Right cardiac atrium (tissue), 5 donors: Measurements from ENCODE around the gene IFITM5. TPM values are rescaled to one million over a fixed set of nuclear protein-coding genes. Genes with fewer than 3 reads are reported as not detected.
"Not testable (repeated sequence)": the region's sequence is repeated elsewhere in the genome, so short reads cannot be mapped to it uniquely, and the experiment has no call there.

Experiments
- ATAC-seq, 2 donors: fragments of 200-7000 bp; cut with Tn5 transposase; one replicate each; pipeline versions ENCODE4 v1.8.0 to v1.9.1; 2020; ENCODE audit warnings: moderate library complexity in 2 of 2, mild to moderate bottlenecking in 1 of 2
- DNase-seq, 3 donors: peaks; one replicate each; pipeline ENCODE4 v3.0.0-alpha.2; 2020
- H3K27ac ChIP-seq: one replicate; pipeline ENCODE4 v1.5.1; 2013; ENCODE audit warnings: mild to moderate bottlenecking, low read length, control low read depth, moderate library complexity
- H3K27me3 ChIP-seq: one replicate; pipeline ENCODE4 v1.6.1; 2013; ENCODE audit not compliant: control insufficient read depth, insufficient read depth
- H3K4me1 ChIP-seq: one replicate; pipeline ENCODE4 v1.6.1; 2013; ENCODE audit warnings: low read length; ENCODE audit not compliant: control insufficient read depth, insufficient read depth
- H3K4me3 ChIP-seq: one replicate; pipeline ENCODE4 v1.5.1; 2013; ENCODE audit warnings: low read length, control low read depth
- H3K9me3 ChIP-seq: one replicate; pipeline ENCODE4 v1.6.1; 2013; ENCODE audit warnings: low read length; ENCODE audit not compliant: control insufficient read depth
- WGBS: extraction: QIAGEN DNeasy Blood & Tissue Kit; methylation state at CpG from one replicate; pipeline ENCODE4 v1.1.7; 2013; 5-methylcytosine and 5-hydroxymethylcytosine counted together
- intact Hi-C, 4 donors: fragments of 100-400 bp; cut with DNase I; formaldehyde crosslinking; loops; one replicate each; pipeline versions ENCODE4 v1.11.0 to v1.14.0; 2022 to 2023
- polyA plus RNA-seq: library from polyadenylated mRNA; stranded (reverse); fragments of 200-250 nt; gene quantifications from one replicate; pipeline ENCODE4 v1.2.3, GENCODE V29; 2013
- total RNA-seq, 4 donors: library from RNA; stranded (reverse); fragmentation: NEBNext Ultra II Directional; extraction: Animal tissue kit (Norgen Biotek cat#: 25700); gene quantifications; one replicate each; pipeline ENCODE4 v1.2.1, GENCODE V29; 2021
- donor health status: healthy with polysubstance abuse.
- donor health status: DM: no; HTN: yes; CAD: no.
- donor health status: DM: no; HTN: no; CAD: no.
- donor health status: DM: no; HTN: yes; CAD: no; lungs with severe emphysema.
- donor health status: DM: yes; HTN: yes; CAD: no.

Gene IFITM5
- total and polyA plus RNA-seq, 5 donors: not detected

DNA sequence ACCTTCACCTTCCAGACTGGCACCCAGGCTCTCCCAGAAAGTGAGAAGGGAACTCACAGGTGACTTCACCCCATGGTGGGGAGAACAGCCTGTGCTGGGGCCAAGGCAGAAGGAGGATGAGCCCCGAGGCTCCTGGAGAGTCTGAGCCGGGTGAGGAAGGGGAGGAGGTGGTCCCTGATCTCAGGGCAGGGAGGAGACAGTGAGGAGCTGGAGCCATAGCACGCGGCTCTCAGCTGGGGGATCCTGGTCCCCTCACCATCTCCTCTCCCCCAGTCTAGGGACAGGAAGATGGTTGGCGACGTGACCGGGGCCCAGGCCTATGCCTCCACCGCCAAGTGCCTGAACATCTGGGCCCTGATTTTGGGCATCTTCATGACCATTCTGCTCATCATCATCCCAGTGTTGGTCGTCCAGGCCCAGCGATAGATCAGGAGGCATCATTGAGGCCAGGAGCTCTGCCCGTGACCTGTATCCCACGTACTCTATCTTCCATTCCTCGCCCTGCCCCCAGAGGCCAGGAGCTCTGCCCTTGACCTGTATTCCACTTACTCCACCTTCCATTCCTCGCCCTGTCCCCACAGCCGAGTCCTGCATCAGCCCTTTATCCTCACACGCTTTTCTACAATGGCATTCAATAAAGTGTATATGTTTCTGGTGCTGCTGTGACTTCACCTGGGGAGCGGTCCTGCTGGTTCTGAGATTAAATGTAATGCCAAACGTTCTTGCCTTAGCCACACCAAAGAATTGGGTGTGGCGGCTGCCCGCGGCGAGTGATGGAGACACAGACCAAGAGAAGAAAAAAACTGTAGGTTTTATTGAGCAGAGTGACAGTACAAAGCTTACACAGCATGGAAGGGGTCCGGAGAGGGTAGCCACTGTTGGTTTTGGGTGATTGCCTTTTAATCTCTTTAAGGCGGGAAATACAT, 9.7 kb upstream of the IFITM5 start:
- WGBS: 40% methylated on average over 24 of the region's 24 CpGs
- not testable (repeated sequence) for H3K4me1 ChIP-seq, H3K9me3 ChIP-seq, H3K27me3 ChIP-seq
- Histone ChIP-seq H3K4me3 (peak overlapping the region; percentile 41), H3K27ac (peak overlapping the region; percentile 28)
- peak; percentile 13 to 66 (median 49) for DNase-seq
- ATAC-seq: peak; percentile 0 to 1
- intact Hi-C loops: loop anchor here in 3 of 4 donors (5.0 to 10.0 kb wide), 2 partner anchors 46 to 48 kb away; no protein-coding TSS in a partner anchor

DNA sequence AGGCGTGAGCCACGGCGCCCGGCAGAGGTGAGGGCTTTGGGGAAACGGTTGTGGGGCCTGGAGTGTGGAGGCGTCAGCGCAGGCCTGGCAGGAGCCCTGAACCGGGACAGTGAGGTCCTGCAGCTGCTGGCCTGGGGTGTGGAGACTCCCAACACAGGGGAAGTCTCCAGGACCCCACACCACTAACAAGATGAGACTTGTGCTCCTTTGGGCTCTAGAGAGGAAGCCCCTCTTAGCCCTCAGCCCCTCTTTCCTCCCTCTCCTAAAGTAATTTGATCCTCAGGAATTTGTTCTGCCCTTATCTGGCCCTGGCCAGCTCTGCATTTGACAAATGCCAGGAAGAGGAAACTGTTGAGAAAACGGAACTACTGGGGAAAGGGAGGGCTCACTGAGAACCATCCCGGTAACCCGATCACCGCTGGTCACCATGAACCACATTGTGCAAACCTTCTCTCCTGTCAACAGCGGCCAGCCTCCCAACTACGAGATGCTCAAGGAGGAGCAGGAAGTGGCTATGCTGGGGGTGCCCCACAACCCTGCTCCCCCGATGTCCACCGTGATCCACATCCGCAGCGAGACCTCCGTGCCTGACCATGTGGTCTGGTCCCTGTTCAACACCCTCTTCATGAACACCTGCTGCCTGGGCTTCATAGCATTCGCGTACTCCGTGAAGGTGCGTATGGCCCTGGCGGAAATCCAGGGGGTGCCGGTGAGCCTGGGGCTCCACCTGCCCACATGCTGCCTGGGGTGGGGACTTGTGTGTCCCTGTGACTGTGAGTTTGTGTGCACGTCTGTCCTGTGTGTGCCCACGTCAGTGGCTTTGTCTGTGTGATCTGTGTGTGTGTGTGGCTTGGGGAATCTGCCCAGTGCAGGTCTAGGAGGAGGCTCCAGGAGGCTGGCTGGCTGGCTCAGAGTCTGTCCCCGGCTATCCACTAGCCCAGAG, 8.7 kb upstream of the IFITM5 start, which contains the start of gene IFITM2:
Gene IFITM2 (plus strand): TSS at position 51 of the 943 bp plus-strand sequence. CDS start 377 bp downstream, at position 428.
- H3K27ac ChIP-seq: peak within 1 kb of the TSS; percentile 87
- intact Hi-C loops: loop anchor here in 3 of 4 donors (5.0 to 10.0 kb wide), 2 partner anchors 47 to 49 kb away; no protein-coding TSS in a partner anchor
- not testable (repeated sequence) for H3K4me1 ChIP-seq, H3K9me3 ChIP-seq, H3K27me3 ChIP-seq
- H3K4me3 ChIP-seq: peak within 1 kb of the TSS; percentile 41
- peak; percentile 81 to 89 (median 88) for DNase-seq
- WGBS: 3% methylated on average over 28 of the region's 28 CpGs
- ATAC-seq: peak; percentile 66 to 69

DNA sequence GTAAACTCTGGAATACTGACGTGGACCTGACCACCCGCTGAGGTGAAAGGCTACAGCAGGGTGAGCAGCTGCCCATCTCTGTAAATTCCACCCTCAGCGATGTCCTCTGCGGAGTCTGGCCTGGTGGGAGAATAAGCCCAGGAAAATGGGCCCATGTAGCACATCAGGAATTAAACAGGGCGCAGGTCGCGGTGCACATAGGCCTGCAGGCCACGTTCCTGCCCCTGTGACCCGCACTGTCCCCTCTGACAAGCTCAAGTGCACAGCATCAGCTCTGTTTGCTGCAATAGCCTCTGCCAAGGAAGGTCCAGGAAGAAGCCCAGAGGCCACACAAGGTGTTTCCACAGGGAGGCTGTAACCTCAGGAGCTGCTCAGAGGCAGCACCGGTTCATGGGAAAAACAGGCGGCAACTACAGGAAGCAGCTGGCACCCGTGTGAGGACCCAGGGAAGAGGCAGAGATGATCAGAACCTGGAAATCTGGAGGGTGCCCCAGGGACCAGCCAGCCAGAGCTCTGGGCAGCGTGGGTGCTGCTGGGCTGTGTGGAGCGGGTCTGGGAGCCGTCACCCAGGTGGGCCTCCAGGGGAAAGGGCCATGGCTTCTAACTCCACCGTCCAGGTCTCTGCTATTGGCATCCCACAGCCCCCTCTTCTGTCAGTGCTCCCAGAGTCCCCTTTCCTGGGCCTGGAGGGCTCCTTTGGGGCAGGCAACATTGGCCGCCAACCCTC, 7.5 kb upstream of the IFITM5 start:
- Histone ChIP-seq H3K27me3 (no peaks in the 10 kb centered on the region), H3K27ac (peak overlapping the region; percentile 62), H3K4me3 (no peak overlapping the region), H3K4me1 (peaks cover 2% of the 10 kb centered on the region), H3K9me3 (no peaks in the 10 kb centered on the region)
- intact Hi-C loops: loop anchor here in 3 of 4 donors (5.0 to 10.0 kb wide), 2 partner anchors 48 to 50 kb away; no protein-coding TSS in a partner anchor
- 92% methylated on average over 17 of the region's 17 CpGs for WGBS
- ATAC-seq (no peak), DNase-seq (peak; percentile 15 to 56 (median 47))

DNA sequence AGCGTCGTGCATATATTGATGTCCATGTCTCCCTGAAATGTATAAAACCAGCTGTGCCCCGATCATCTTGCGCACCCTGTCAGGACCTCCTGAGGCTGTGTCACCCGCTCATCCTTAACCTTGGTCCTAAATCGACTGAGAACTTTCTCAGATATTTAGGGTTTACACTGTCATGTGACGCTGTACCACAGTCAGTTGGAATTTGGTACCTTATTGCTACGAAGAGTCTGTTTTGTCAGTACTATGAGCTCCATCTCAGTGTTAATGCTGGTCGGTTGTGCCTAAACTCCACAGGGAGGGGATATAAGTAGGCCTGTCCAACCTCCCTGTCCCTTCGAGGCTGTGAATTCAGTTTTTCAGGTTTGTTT, 6.5 kb upstream of the IFITM5 start:
- Histone ChIP-seq H3K9me3 (no peaks in the 10 kb centered on the region), H3K4me1 (peaks cover 2% of the 10 kb centered on the region), H3K4me3 (no peak overlapping the region), H3K27ac (peak overlapping the region; percentile 36), H3K27me3 (no peaks in the 10 kb centered on the region)
- WGBS: 86% methylated on average over 10 of the region's 10 CpGs
- DNase-seq: peak in 2 of 3 donors; percentile 5 to 24
- no peak for ATAC-seq
- intact Hi-C loops: loop anchor here in 3 of 4 donors (5.0 to 10.0 kb wide), 2 partner anchors 49 to 51 kb away; no protein-coding TSS in a partner anchor

DNA sequence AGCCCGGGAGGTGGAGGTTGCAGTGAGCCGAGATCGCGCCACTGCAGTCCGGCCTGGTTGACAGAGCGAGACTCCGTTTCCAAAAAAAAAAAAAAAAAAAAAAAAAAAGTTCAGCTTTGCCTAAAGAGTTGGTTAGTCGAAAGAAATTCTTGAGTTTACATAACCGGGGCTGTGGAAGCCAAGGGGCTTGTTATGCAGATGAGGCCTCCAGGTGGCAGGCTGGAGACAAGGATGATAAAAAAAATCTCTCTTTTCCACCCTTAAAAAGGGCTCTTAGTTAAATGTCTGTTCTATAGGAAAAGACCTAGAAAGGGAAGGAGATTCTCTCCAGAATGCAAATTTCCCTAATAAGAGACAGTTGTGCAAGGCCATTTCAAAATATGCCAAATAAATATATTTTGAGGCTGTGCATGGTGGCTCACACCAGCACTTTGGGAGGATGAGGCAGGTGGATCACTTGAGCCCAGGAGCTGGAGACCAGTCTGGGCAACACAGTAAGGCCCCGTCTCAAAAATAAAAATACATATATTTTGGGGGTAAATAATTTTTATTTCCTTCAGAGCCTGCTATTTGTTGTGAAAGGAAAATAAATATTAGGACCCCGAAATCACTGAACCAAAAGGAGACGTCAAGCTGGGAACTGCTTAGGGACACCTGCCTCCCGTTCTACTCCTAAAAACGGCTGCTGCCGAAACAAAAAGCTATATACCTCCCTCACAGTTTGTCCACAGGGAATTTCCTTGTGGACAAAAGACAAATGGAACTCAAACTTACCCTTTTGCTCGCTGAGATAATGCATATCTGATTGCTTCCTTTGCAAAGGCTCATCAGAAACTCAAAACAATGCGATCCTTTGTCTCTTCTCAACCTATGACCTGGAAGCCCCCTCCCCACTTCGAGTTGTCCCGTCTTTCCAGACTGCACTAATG, 5.9 kb upstream of the IFITM5 start:
- no peaks in the 10 kb centered on the region for H3K27me3 ChIP-seq
- no peak for ATAC-seq
- intact Hi-C loops: loop anchor here in 3 of 4 donors (5.0 to 10.0 kb wide), 2 partner anchors 50 to 52 kb away; no protein-coding TSS in a partner anchor
- H3K27ac ChIP-seq: no peak overlapping the region
- H3K9me3 ChIP-seq: no peaks in the 10 kb centered on the region
- no peak overlapping the region for H3K4me3 ChIP-seq
- 34% methylated on average over 19 of the region's 19 CpGs for WGBS
- H3K4me1 ChIP-seq: peaks cover 2% of the 10 kb centered on the region
- DNase-seq: peak; percentile 72 to 90 (median 83)

DNA sequence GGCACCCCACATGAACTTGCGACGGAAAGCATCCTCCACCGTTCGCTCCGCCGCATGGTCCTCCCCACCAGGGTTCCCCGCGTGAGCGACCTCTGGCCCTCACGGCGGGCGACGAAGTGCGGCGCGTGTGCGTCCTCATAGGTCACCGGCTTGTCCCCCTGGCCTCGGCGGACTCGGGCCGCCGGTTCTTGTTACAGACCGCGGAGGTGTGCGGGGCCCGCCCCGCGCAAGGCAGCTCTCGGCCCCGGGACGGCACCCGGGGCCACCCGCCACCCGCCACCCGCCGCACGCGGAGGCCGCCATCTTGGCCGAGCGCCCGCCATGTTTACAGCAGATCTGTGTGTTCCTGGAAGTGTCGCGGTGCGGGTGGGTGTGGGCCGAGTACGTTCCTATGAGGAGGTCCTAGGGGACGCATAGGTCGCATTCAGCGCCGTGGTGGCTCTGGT, 4.8 kb upstream of the IFITM5 start:
- no peak overlapping the region for H3K27ac ChIP-seq
- no peaks in the 10 kb centered on the region for H3K27me3 ChIP-seq
- H3K9me3 ChIP-seq: no peaks in the 10 kb centered on the region
- 75% methylated on average over 52 of the region's 52 CpGs for WGBS
- peak; percentile 30 to 74 (median 62) for DNase-seq
- H3K4me3 ChIP-seq: no peak overlapping the region
- ATAC-seq: no peak
- peaks cover 2% of the 10 kb centered on the region for H3K4me1 ChIP-seq
- intact Hi-C loops: loop anchor here in 1 of 4 donors (10.0 kb wide), 1 partner anchor 51 kb away; no protein-coding TSS in a partner anchor

DNA sequence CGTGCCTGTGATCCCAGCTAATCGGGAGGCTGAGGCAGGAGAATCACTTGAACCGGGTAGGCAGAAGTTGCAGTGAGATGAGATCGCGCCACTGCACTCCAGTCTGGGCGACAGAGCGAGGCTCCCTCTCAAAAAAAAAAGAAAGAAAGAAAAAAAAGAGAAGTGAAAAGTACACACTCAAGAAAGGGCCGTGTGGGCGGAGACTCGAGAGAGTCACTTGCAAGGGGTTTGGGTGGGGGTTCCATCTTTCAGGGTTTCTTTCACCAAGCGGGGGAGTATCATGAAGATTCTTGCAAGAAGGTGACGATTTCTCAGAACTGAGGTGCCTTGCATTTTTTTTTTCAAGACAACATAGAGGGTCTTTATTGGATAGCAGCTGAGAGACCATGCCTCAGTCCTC, 4.0 kb upstream of the IFITM5 start:
- Histone ChIP-seq H3K27ac (no peak overlapping the region), H3K4me1 (peaks cover 2% of the 10 kb centered on the region), H3K9me3 (no peaks in the 10 kb centered on the region), H3K4me3 (no peak overlapping the region), H3K27me3 (no peaks in the 10 kb centered on the region)
- DNase-seq (peak in 2 of 3 donors; percentile 36 to 44), ATAC-seq (no peak)
- 84% methylated on average over 12 of the region's 12 CpGs for WGBS
- intact Hi-C loops: loop anchor here in 1 of 4 donors (10.0 kb wide), 1 partner anchor 51 kb away; no protein-coding TSS in a partner anchor

DNA sequence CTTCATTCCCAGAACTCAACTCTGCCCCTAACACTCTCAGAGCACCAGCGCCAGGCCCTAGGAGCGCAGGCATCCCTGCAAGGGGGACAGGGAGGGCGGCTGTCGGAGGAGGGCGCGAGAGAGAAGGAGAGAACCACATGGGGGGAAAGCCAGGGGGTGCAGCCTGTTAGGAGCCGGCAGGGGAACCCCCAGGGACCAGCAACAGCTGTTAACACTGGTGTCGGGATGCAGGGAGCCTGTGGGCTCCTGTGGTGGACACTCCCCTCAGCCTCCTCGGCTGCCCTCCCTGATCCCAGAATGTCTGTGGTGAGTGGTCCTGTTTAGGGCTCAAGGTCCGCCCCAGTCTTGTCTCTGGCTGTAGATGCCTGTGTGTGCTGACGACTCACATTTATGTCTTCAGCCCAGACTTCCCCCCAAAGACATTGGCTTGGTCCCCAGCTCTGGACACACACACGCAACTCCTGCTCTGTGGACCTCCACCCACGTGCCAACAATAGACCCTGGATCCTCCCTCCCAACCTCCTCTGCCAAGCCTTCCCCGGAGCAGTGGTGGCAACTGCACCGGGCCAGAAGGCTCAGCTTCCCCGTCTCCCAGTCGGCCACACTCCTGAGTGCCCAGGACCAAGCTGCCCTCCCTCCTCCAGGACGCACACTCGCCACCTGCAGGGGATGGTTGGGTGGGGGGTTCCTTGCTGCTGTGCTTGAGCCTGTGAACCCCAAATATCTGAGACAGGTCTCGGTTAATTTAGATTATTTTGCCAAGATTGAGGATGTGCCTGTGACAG, 817 bp upstream of the IFITM5 start:
- DNase-seq: peak; percentile 25 to 70 (median 64)
- no peak overlapping the region for H3K4me3 ChIP-seq
- no peaks in the 10 kb centered on the region for H3K27me3 ChIP-seq
- H3K27ac ChIP-seq: no peak overlapping the region
- no peak for ATAC-seq
- WGBS: 27% methylated on average over 20 of the region's 20 CpGs
- H3K4me1 ChIP-seq: no peaks in the 10 kb centered on the region
- intact Hi-C loops: loop anchor here in 1 of 4 donors (10.0 kb wide), 1 partner anchor 55 kb away; no protein-coding TSS in a partner anchor
- no peaks in the 10 kb centered on the region for H3K9me3 ChIP-seq
